Right lobe of liver (tissue), 6 donors: ENCODE data around the gene IL17F. TPM values are rescaled to one million over a fixed set of nuclear protein-coding genes. Genes with fewer than 3 reads are reported as not detected.

Source experiments
- ATAC-seq, 4 donors: fragments of 200-7000 bp; cut with Tn5 transposase; one replicate each; pipeline ENCODE4 v1.9.1; 2020; ENCODE audit warnings: mild to moderate bottlenecking in 4 of 4, moderate library complexity in 4 of 4
- DNase-seq, 3 donors: peaks; one replicate each; pipeline ENCODE4 v3.0.0-alpha.2; 2020
- H3K27ac ChIP-seq, 3 donors: fragments of 200-600 bp; one replicate each; pipeline ENCODE4 v1.8.0; 2022
- H3K27me3 ChIP-seq, 2 donors: fragments of 200-600 bp; one replicate each; pipeline ENCODE4 v1.8.0; 2022
- H3K36me3 ChIP-seq, 4 donors: fragments of 200-600 bp; sonication (generic) in 1 of 4; one replicate each; pipeline versions ENCODE4 v1.5.1 to v1.8.0; 2017 to 2022; ENCODE audit warnings: control low read depth in 1 of 4
- H3K4me1 ChIP-seq, 4 donors: fragments of 200-600 bp; sonication (generic) in 1 of 4; one replicate each; pipeline versions ENCODE4 v1.5.1 to v1.8.0; 2017 to 2022; ENCODE audit warnings: control low read depth in 1 of 4
- H3K4me3 ChIP-seq, 3 donors: fragments of 200-600 bp; one replicate each; pipeline ENCODE4 v1.8.0; 2022
- H3K9me3 ChIP-seq, 4 donors: fragments of 200-600 bp; sonication (generic) in 1 of 4; one replicate each; pipeline versions ENCODE4 v1.5.1 to v1.8.0; 2017 to 2022; ENCODE audit warnings: control low read depth in 1 of 4
- CTCF ChIP-seq, 4 donors: fragments of 200-600 bp in 3 of 4; fragments of 450-650 bp in 1 of 4; IDR thresholded peaks; one replicate each; pipeline versions ENCODE4 v1.5.1 to v1.8.0; 2016 to 2022; ENCODE audit warnings: antibody characterized with exemption in 4 of 4, mild to moderate bottlenecking in 2 of 4
- POLR2A ChIP-seq: fragments of 450-650 bp; IDR thresholded peaks from one replicate; pipeline ENCODE4 v1.6.1; 2017; ENCODE audit warnings: antibody characterized with exemption, mild to moderate bottlenecking
- WGBS: methylation state at CpG from one replicate; pipeline ENCODE4 v1.1.6; 2018; ENCODE audit warnings: low coverage, low lambda C conversion rate; ENCODE audit not compliant: insufficient coverage; ENCODE audit errors: missing lambda C conversion rate; 5-methylcytosine and 5-hydroxymethylcytosine counted together
- intact Hi-C, 2 donors: fragments of 100-400 bp; cut with DNase I; formaldehyde crosslinking; loops; one replicate each; pipeline versions ENCODE4 v1.11.2 to v1.14.1; 2022
- total RNA-seq, 6 experiments: library from RNA; depleted of rRNA in 2 of 6; stranded (reverse); fragments of >200 nt in 2 of 6; fragmentation: NEBNext Ultra II Directional in 3 of 6; extraction: Animal tissue kit (Norgen Biotek cat#: 25700) in 3 of 6; gene quantifications; one replicate each; pipeline versions ENCODE4 v1.1.0 to v1.2.4, GENCODE V29; 2016 to 2023
- donor health status: DM: no; HTN: yes; CAD: no.
- donor health status: DM: no; HTN: no; CAD: no.
- donor health status: DM: no; HTN: no; CAD: no.
- donor health status: DM: no; HTN: yes; CAD: no.
- donor health status: DM: no; HTN: yes; CAD: no.

Gene IL17F
- total RNA-seq, 6 experiments from 2014 or later: not detected

DNA sequence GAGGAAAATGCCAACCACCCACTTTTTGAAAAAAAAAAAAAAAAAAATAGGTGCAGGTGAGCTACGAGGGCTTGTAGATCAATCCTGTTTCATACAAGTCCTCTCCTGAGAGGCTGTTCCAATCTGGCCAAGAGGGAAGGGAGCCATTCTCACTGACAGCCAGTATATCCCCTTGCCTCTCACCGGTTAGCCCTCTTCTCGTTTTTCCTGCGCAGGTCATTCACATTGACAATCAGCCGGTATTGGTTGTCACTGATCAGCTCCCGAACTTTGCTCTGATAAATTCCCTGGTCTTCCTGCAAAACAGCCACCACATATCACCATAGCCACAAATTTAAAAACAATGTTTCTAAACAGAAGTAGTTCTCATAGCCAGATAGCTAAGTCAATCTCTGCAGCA, 38.8 kb upstream of the IL17F start:
- Histone ChIP-seq H3K27ac (no peak overlapping the region), H3K36me3 (peaks cover 0 to 32% (median 15%) of the 10 kb centered on the region in 4 donors), H3K4me3 (no peak overlapping the region), H3K4me1 (peaks cover 0 to 11% (median 3%) of the 10 kb centered on the region in 4 donors), H3K9me3 (no peaks in the 10 kb centered on the region), H3K27me3 (no peaks in the 10 kb centered on the region)
- intact Hi-C loops: loop anchor here (10.0 kb wide), 2 partner anchors 112 to 122 kb away; no protein-coding TSS in a partner anchor
- no peak for ATAC-seq
- WGBS: 55% methylated on average over 6 of the region's 6 CpGs
- TF ChIP-seq POLR2A (no peak), CTCF (IDR thresholded peaks at IDR 0.05) (no peak)
- DNase-seq: no peak

DNA sequence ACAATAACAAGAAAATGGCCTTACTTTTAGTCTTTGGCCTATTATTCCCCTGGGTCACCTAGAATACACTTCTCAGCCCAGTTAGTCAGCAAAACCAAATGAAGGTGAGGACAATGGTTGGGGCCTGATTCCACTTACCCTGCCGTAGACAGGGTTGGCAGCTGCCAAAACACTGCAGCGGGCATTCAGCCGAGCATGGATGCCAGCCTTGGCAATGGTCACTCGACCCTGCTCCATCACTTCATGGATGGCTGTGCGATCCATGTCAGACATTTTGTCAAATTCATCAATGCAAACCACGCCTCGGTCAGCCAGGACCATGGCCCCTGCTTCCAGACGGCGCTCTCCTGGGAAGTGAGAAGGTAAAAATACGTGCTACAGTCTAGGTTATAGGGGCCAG, 31.8 kb upstream of the IL17F start:
- H3K4me1 ChIP-seq: no peaks in the 10 kb centered on the region
- H3K36me3 ChIP-seq: peaks cover 0 to 73% (median 17%) of the 10 kb centered on the region in 4 donors
- WGBS: no CpG with 5 or more reads among the region's 10 CpGs
- TF ChIP-seq CTCF (IDR thresholded peaks at IDR 0.05): no peak
- TF ChIP-seq POLR2A: no peak
- DNase-seq: no peak
- no peaks in the 10 kb centered on the region for H3K27me3 ChIP-seq
- no peak overlapping the region for H3K27ac ChIP-seq
- no peaks in the 10 kb centered on the region for H3K9me3 ChIP-seq
- intact Hi-C loops: no loop called here
- H3K4me3 ChIP-seq: no peak overlapping the region
- no peak for ATAC-seq

DNA sequence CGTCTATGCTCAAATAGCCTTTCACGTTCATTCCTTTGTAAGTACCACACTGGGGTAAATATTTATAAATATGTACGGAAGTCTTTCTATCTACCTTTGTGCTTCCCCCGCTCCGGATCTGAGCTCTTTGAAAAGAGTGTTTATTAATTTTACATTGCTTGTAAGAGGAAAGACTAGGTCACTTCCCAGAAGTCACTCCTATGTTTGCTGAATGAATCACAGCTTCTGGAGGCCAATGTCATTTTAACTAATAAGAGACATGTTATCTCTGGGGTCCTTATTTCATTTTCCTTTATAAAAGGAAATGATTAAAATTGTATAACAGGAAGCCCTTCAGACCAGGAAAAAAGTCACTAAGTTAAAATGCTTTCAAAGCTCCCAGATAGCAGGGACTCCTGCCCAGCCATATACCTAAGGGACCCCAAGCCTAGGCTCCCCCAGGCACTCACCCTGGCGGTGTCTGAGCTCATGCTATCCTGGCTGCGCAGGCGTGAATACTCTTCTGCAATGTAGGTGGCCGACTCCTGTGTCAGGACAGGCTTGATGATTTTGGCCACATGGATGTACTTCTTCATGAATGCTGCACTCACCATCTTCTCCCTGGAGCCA, 27.7 kb upstream of the IL17F start:
- no peaks in the 10 kb centered on the region for H3K27me3 ChIP-seq
- H3K4me1 ChIP-seq: no peaks in the 10 kb centered on the region
- ATAC-seq (peak; percentile 13 to 92 (median 57)), DNase-seq (no peak)
- 81% methylated on average over 7 of the region's 9 CpGs for WGBS
- peak overlapping the region in 1 of 3 donors; percentile 6 for H3K27ac ChIP-seq
- TF ChIP-seq CTCF (IDR thresholded peaks at IDR 0.05) (no peak), POLR2A (no peak)
- H3K36me3 ChIP-seq: peaks cover 0 to 62% (median 13%) of the 10 kb centered on the region in 4 donors
- H3K9me3 ChIP-seq: no peaks in the 10 kb centered on the region
- no peak overlapping the region for H3K4me3 ChIP-seq
- intact Hi-C loops: no loop called here

- Histone ChIP-seq H3K36me3 (peaks cover 0 to 33% (median 7%) of the 10 kb centered on the region in 4 donors), H3K27ac (no peak overlapping the region), H3K27me3 (no peaks in the 10 kb centered on the region), H3K9me3 (no peaks in the 10 kb centered on the region), H3K4me1 (no peaks in the 10 kb centered on the region), H3K4me3 (no peak overlapping the region)
- ATAC-seq (peak; percentile 85 to 94 (median 92)), DNase-seq (peak; percentile 55 to 71 (median 62))
- 38% methylated on average over 10 of the region's 11 CpGs for WGBS
- intact Hi-C loops: no loop called here
- TF ChIP-seq POLR2A: no peak
- TF ChIP-seq CTCF (IDR thresholded peaks at IDR 0.05): peak; percentile 84 to 98 (median 94)
Observed at GRCh38 chr6:52263709-52264540, 19.6 kb upstream of the IL17F start.
